ENCODE results near the gene OSGEP. TPM values are rescaled to one million over a fixed set of nuclear protein-coding genes. Genes with fewer than 3 reads are reported as not detected.

OSGEP gene
- total RNA-seq, 1 donor from 2014 or later = 67.0 TPM

DNA sequence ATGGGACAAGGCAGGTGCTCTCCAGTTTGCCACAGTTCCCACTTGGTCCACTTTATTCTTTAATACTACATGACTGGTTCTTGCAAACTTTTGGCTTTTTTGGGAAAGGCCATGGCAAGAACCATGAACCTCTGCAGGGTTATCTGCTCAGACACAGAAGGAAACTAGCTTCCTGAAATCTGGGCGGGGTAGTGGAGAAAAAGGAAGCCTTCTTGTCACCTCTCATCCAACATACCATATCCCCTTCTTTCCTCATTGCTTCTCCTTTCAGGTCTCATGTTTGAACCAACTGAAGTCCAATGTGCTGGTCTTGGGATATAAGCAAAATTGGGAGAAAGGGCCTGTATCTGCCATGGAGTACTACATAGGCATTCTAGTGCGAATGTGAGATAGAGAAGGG lies 13.2 kb downstream of the OSGEP start:
- no peak overlapping the region for H3K27ac ChIP-seq
- Mint-ChIP-seq H3K4me3 (no peak overlapping the region), H3K9me3 (no peaks in the 10 kb centered on the region), H3K4me1 (no peaks in the 10 kb centered on the region), H3K36me3 (peaks cover 4% of the 10 kb centered on the region), H3K27me3 (ENCODE audit: insufficient read depth, low read depth) (peaks cover 5% of the 10 kb centered on the region), H3K27ac (no peak overlapping the region)
- no peaks in the 10 kb centered on the region for H3K36me3 ChIP-seq
- H3K4me1 ChIP-seq = no peaks in the 10 kb centered on the region
- no peaks in the 10 kb centered on the region for H3K79me2 ChIP-seq (ENCODE audit: low read depth)
- H3K4me2 ChIP-seq = no peak overlapping the region
- H3F3A ChIP-seq (ENCODE audit: low read depth) = peaks cover 2% of the 10 kb centered on the region
- no peaks in the 10 kb centered on the region for H3K9me3 ChIP-seq (ENCODE audit: low read depth)
- TF ChIP-seq, protein P1, sequence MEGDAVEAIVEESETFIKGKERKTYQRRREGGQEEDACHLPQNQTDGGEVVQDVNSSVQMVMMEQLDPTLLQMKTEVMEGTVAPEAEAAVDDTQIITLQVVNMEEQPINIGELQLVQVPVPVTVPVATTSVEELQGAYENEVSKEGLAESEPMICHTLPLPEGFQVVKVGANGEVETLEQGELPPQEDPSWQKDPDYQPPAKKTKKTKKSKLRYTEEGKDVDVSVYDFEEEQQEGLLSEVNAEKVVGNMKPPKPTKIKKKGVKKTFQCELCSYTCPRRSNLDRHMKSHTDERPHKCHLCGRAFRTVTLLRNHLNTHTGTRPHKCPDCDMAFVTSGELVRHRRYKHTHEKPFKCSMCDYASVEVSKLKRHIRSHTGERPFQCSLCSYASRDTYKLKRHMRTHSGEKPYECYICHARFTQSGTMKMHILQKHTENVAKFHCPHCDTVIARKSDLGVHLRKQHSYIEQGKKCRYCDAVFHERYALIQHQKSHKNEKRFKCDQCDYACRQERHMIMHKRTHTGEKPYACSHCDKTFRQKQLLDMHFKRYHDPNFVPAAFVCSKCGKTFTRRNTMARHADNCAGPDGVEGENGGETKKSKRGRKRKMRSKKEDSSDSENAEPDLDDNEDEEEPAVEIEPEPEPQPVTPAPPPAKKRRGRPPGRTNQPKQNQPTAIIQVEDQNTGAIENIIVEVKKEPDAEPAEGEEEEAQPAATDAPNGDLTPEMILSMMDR (IDR thresholded peaks at IDR 0.05) = no peak
- TF ChIP-seq EZH2 (IDR thresholded peaks at IDR 0.05) (no peak), EZH2phosphoT487 (IDR thresholded peaks at IDR 0.05) (no peak)
- DNase-seq (ENCODE audit: low spot score) = no peak
- H3K4me3 ChIP-seq = no peak overlapping the region
- no peak overlapping the region for H2AFZ ChIP-seq (replicated peaks)
- H3K27me3 ChIP-seq = no peaks in the 10 kb centered on the region
- no peaks in the 10 kb centered on the region for H4K20me1 ChIP-seq (ENCODE audit: low read depth)
- H3K9ac ChIP-seq = no peak overlapping the region

DNA sequence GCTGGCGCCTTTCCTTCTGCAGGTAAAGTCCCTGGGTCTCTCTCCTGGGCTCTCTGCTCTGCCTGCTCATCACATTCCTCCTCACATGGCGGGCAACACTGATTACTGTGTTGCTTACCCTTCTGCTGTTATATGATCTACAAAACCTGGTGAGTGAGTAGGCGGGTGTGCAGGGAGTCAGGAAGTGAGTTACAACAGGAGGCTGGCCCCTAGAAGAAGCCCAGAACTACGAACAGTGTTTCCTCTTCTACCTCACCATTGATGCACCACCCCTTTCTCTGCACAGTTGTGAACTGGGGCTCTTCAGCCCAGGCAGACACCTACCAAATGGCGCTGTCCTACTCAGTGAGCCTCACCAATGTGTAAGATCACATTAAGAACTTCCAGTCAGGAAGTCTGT lies 13.7 kb downstream of the OSGEP start:
- Histone ChIP-seq H3K9ac (no peak overlapping the region), H3F3A (ENCODE audit: low read depth) (peaks cover 2% of the 10 kb centered on the region), H3K4me3 (no peak overlapping the region), H3K27me3 (no peaks in the 10 kb centered on the region), H3K79me2 (ENCODE audit: low read depth) (no peaks in the 10 kb centered on the region), H3K27ac (no peak overlapping the region), H3K4me1 (no peaks in the 10 kb centered on the region), H2AFZ (replicated peaks) (no peak overlapping the region), H4K20me1 (ENCODE audit: low read depth) (no peaks in the 10 kb centered on the region), H3K9me3 (ENCODE audit: low read depth) (no peaks in the 10 kb centered on the region), H3K36me3 (no peaks in the 10 kb centered on the region), H3K4me2 (no peak overlapping the region)
- Mint-ChIP-seq H3K4me3 (no peak overlapping the region), H3K27me3 (ENCODE audit: insufficient read depth, low read depth) (peaks cover 5% of the 10 kb centered on the region), H3K4me1 (no peaks in the 10 kb centered on the region), H3K9me3 (no peaks in the 10 kb centered on the region), H3K36me3 (peaks cover 4% of the 10 kb centered on the region), H3K27ac (no peak overlapping the region)
- DNase-seq (ENCODE audit: low spot score) = no peak
- TF ChIP-seq, protein P1 (IDR thresholded peaks at IDR 0.05) = no peak
- TF ChIP-seq EZH2phosphoT487 (IDR thresholded peaks at IDR 0.05) (no peak), EZH2 (IDR thresholded peaks at IDR 0.05) (no peak)

DNA sequence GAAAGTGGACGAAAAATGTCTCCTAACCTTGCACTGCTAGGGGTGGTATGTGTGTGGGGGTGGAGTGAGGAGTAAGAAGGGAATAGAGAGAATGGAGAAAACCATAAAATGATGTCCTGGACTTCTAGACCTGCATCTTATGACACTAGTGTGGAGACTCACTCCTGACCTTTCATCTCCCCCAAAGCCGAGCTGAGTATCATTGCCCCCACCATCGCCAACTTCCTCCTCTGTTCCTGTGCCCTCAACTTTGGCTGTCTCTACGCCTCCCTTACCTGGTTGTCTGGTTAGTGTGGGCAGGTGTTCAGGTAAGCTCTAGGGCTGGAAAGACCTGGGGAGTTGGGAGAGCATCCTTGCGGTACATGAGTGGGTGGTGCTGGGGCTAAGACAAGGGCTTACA lies 14.1 kb downstream of the OSGEP start:
- no peaks in the 10 kb centered on the region for H3K9me3 ChIP-seq (ENCODE audit: low read depth)
- no peaks in the 10 kb centered on the region for H4K20me1 ChIP-seq (ENCODE audit: low read depth)
- H2AFZ ChIP-seq (replicated peaks) = no peak overlapping the region
- Mint-ChIP-seq H3K27ac (no peak overlapping the region), H3K4me1 (no peaks in the 10 kb centered on the region), H3K27me3 (ENCODE audit: insufficient read depth, low read depth) (peaks cover 5% of the 10 kb centered on the region), H3K4me3 (no peak overlapping the region), H3K9me3 (no peaks in the 10 kb centered on the region), H3K36me3 (peaks cover 4% of the 10 kb centered on the region)
- H3K79me2 ChIP-seq (ENCODE audit: low read depth) = no peaks in the 10 kb centered on the region
- H3K36me3 ChIP-seq = no peaks in the 10 kb centered on the region
- H3K4me2 ChIP-seq = no peak overlapping the region
- H3K9ac ChIP-seq = no peak overlapping the region
- TF ChIP-seq EZH2 (IDR thresholded peaks at IDR 0.05) (no peak), EZH2phosphoT487 (IDR thresholded peaks at IDR 0.05) (no peak)
- TF ChIP-seq, protein P1 (IDR thresholded peaks at IDR 0.05) = no peak
- H3K27ac ChIP-seq = no peak overlapping the region
- H3F3A ChIP-seq (ENCODE audit: low read depth) = peaks cover 2% of the 10 kb centered on the region
- H3K27me3 ChIP-seq = no peaks in the 10 kb centered on the region
- DNase-seq (ENCODE audit: low spot score) = no peak
- H3K4me1 ChIP-seq = no peaks in the 10 kb centered on the region
- no peak overlapping the region for H3K4me3 ChIP-seq
